C4-2B (cell line): Measurements from ENCODE around the gene PIGN.

Experiments
- ZFX ChIP-seq: fragments of 450-650 bp; IDR thresholded peaks from 2 replicates; pipeline ENCODE4 v1.6.1; 2017
- TF ChIP-seq, protein P1 (sequence below): fragments of 450-650 bp; conservative IDR thresholded peaks from 2 replicates; pipeline ENCODE4 v1.5.1; 2017; ENCODE audit warnings: mild to moderate bottlenecking

DNA sequence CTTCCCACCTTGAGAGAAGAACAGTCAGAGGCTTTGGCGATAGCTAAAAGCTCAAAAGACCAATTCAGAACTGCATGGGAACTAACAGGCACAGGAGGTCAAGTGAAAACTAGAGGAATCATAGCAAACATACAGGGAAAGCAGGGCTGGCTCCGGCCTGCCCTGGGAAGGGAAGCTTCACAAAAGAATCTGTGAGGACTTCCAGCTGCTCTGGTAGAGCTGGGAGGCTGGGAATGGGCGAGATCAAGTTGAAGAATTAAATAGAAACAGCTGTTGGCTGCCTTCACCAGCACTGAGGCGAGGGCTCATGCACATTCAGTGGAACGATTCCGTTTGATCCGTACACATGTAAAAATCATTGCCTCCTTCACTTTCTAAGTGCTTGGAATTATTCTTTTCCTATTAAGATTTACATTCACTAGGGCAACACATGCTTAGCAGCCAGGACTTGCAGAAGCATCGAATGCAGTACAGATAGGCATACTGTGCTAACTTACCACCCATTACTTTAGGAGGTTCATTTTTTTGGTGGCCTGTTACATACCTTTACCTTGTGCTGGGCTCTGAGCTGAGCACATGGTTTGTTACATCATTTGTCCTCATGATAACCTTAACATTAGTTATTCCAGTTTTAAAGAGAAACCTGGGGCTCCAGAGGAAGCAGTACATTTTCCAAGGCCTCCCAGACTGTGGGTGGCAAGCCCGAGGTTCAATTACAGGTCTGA, 168.7 kb downstream of the PIGN start:
- TF ChIP-seq, protein P1, sequence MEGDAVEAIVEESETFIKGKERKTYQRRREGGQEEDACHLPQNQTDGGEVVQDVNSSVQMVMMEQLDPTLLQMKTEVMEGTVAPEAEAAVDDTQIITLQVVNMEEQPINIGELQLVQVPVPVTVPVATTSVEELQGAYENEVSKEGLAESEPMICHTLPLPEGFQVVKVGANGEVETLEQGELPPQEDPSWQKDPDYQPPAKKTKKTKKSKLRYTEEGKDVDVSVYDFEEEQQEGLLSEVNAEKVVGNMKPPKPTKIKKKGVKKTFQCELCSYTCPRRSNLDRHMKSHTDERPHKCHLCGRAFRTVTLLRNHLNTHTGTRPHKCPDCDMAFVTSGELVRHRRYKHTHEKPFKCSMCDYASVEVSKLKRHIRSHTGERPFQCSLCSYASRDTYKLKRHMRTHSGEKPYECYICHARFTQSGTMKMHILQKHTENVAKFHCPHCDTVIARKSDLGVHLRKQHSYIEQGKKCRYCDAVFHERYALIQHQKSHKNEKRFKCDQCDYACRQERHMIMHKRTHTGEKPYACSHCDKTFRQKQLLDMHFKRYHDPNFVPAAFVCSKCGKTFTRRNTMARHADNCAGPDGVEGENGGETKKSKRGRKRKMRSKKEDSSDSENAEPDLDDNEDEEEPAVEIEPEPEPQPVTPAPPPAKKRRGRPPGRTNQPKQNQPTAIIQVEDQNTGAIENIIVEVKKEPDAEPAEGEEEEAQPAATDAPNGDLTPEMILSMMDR, result no peak
- TF ChIP-seq ZFX, result no peak
